GM21786 (cell line): ENCODE results near the gene KL.

ENCODE experiments used
- ATAC-seq: cut with Tn5 transposase; IDR thresholded peaks from one replicate; pipeline ENCODE4 v1.9.1; 2021; ENCODE audit not compliant: unreplicated experiment

Gene KL

GRCh38 chr13:33033986-33034385 is 17.8 kb downstream of the KL start:
- ATAC-seq: no peak

- ATAC-seq: no peak
Measured at GRCh38 chr13:33034882-33035520, 18.8 kb downstream of the KL start.

GRCh38 chr13:33037673-33038072 is 21.4 kb downstream of the KL start:
- ATAC-seq: no peak

DNA sequence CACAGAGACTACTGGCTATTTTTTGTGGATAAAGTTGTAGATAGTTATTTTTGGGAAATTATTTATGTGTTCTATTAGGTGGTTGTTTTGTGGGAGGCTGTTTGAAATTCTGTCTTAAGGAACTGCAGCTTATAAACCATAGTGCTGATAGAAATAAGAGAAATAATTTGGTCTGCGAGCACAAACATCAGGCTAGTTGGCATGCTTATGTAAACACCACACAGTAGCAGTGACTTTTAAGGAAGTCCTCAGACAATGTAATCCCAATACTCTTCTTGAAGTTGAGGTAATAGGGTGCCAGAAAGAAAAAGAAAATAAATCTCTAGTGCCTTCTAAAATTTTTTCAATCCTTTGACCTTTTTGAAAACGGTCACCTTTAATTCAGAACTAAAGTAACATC is 23.9 kb downstream of the KL start:
- no peak for ATAC-seq

DNA sequence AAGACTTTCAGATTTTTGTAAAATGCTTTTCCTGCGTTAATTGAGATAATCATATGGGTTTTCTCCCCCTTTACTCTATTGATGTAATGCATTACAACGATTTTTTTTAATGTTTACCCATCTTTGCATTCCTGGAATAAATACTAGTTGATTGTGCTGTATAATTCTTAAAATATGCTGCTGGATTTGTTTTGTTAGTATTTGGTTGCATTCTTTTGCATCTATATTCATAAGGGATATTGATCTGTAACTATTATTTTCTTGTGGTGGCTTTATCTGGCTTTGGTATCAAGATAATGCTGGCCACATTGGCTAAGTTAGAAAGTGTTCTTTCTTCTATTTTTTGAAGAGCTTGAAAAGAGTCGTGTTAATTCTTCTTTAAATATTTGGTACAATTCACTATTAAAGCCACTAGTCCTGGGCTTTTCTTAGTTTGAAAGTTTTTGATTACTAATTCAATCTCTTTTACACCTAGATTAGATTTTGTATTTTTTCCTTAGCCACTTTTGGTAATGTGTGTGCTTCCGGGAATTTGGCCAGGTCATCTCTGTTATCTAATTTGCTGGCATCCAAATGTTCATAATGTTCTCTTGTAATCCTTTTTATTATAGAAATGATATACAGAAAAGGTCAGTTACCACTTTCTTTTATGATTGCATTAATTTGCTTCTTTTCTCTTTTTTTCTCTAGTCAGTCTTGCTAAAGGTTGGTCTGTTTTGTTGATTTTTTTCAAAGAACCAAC is 29.8 kb downstream of the KL start:
- ATAC-seq: no peak

GRCh38 chr13:33050161-33050560 is 33.9 kb downstream of the KL start:
- no peak for ATAC-seq

DNA sequence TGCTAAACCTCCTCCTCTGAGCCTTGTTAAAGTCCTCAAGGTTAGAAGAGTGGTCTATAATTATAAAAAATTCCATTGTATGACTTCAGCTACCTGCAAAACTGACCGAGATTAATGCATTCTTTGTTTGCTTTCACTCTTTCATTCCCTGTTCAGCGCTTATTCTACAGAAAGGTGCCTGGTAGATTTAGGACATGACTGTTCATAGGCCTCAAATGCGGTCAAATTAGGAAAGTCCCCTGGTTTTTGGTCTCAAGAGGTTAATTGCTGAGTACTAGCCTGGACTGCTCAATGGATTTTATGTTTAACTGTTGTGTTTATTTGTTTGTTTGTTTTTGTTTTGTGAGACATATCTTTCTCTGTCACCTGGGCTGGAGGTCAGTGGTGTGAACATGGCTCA is 35.4 kb downstream of the KL start:
- ATAC-seq: no peak

DNA sequence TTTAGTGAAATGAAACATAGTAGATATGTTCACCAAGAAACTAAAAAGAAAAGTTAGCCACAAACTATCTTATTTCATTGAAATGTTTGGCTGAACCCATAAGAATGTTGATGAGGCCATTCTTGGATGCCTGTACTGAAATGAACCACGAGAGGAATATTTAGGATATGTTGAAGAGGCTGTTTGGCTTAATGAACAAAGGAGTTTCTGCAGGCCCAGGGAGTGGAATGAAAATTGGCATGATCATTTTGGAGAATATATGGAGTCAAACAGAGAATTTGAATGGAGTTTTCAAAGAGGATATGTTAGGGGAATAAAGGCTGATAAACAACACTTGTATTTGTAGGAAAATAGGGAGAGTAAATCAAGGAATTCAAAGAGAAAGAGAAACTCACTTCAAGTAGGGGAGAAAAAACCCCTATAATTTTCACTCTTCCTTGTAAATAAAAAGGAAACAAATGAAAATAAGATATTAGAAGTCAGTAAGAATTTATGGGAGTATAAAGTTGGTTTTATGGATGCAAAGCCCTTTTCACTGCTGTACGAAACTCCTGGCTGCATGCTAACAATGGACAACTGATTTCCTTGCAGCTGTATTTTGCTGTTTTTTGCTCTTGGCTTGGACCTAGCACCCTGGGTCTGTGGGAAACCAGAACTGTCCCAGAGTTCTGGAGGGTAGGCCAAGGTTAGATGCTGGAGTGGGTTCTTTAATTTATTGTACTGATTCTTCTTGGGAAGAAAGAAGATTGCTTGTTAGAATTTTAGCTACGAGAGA is 36.5 kb downstream of the KL start:
- ATAC-seq: no peak

DNA sequence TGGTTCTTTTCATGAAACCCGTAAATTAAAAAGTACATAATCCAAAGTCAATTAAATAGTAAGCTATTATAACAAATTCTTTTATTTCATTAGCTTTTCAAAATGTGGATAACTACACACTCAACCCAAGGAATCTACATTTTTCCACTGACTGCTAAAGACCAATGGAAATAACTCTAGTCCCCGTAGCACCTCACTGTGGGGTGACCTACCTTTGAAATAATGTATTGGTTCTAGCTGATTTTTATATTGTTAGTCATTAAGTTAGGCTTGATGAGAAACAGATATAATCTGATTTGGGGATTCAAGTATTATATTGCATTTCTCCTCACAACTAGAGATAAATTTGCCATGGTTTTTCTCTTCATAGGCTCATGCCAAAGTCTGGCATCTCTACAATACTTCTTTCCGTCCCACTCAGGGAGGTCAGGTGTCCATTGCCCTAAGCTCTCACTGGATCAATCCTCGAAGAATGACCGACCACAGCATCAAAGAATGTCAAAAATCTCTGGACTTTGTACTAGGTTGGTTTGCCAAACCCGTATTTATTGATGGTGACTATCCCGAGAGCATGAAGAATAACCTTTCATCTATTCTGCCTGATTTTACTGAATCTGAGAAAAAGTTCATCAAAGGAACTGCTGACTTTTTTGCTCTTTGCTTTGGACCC is 37.3 kb downstream of the KL start:
- ATAC-seq: no peak

DNA sequence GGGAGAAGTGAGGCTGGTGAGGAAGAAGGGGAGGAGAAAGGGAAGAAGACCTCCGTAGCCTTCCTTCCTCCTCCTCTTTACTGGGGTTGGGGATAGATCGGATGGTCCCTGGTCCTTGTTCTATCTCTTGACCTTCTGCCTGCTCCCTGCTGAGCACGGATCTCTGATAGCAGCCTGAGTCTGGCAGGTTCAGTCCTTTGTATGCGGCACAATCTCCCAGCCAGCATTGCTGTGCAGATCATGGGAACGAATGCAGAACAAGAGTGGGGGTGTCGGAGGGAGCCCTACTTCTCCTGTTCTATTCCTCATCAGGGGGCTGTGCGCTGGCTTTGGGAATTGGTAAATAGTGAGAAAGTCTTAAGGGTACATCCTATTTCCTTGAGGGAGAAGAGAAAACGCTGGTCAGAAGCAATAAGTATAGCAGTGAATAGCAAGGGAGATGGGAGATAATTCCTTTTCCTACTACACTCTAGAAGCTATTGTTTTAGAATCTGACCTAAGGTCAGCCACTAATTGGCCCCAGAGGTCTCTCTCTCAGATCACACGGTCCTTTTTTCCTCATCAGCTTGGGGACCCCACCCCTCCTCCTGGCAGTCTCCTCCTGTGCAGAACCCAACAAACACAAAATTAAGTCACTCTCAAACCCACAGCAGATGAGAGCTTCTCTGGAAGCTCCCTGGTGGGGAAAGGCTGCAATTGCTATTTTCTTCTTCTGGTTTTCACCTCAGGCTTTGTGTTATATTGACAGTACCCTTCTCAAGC is 41.0 kb downstream of the KL start:
- ATAC-seq: no peak

DNA sequence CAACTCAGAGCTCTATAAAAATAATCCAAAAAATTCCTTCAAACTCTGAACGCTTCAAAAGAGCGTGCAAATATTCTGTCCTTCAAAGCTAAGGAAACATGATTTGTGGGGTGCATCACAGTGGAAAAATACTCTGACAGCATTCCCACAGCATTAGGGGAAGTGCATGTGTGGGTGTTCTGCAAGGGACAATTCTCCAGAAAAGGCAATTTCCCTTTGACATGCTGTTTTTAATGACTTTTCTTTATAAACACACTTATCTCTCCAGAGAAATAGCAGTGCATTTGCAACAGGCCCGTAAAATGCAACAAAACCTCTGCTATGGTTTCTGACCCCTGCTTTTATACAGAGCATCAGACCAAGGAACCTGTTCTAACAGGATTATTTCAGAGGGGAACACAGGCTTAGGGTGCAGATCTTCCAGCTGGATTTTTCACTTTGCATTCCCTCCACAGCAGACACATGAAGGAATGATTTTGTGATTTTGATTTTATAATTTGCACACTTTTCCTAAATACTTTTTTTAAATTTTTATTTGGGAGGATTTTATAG is 42.6 kb downstream of the KL start:
- no peak for ATAC-seq

DNA sequence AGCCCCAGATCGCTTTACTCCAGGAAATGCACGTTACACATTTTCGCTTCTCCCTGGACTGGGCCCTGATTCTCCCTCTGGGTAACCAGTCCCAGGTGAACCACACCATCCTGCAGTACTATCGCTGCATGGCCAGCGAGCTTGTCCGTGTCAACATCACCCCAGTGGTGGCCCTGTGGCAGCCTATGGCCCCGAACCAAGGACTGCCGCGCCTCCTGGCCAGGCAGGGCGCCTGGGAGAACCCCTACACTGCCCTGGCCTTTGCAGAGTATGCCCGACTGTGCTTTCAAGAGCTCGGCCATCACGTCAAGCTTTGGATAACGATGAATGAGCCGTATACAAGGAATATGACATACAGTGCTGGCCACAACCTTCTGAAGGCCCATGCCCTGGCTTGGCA is 44.6 kb downstream of the KL start:
- no peak for ATAC-seq

GRCh38 chr13:33066329-33066728 is 50.1 kb downstream of the KL start:
- ATAC-seq: no peak

- ATAC-seq: no peak
Measured at GRCh38 chr13:33069365-33069764, 53.1 kb downstream of the KL start.

DNA sequence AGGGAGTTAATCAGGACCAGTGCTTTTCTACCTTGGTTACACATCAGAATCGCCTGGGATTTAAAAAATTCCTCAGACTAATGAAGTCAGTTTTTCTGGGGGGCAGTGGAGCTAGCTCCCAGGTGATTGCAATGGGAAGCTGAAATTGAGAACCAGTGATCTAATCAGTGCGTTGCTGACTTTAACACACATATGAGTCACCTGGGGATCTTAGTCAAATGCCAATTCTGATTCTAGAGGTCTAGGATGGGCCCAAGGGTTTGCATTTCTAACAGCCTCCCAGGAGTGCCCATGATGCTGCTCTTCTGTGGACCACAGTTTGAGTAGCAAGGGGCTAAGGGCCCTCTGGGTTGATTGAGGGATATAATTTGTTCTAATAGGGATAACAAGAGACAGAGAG is 54.5 kb downstream of the KL start:
- no peak for ATAC-seq

DNA sequence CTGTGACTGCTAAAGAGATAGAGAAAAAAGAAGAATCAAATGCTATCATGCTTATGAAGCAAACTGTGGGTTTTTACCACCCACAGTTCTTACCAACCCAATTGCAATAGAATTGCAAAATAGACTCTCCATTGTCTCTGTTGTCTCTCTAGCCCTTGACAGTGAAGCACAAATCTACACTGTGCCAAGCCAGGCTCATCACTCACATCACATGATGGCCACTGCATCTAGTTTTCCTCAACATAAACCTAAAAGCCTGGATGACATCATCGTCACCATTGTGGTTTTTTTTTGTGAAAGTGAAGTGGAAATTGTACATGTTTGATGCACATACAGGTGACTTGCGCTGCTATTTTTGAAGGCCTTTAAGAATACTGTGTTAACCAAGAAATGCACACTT is 56.1 kb downstream of the KL start:
- ATAC-seq: no peak

- no peak for ATAC-seq
Measured at GRCh38 chr13:33072759-33073158, 56.5 kb downstream of the KL start.

- ATAC-seq: no peak
Measured at GRCh38 chr13:33073338-33073737, 57.1 kb downstream of the KL start.

- ATAC-seq: no peak
Measured at GRCh38 chr13:33076001-33076992, 60.1 kb downstream of the KL start.
